CD8-positive, alpha-beta memory T cell (primary cell): Measurements from ENCODE around the gene TTC12. TPM values are rescaled to one million over a fixed set of nuclear protein-coding genes. Genes with fewer than 3 reads are reported as not detected.

Experiments
- CTCF ChIA-PET: fragments of 350-600 bp; sonication (Branson Sonifier 250); formaldehyde crosslinking; loops from one replicate; lab custom pipeline; 2021; ENCODE audit warnings: antibody characterized with exemption; lab: Charles Lee
- POLR2A ChIA-PET: fragments of 350-600 bp; sonication (Branson Sonifier 250); formaldehyde crosslinking; loops from one replicate; lab custom pipeline; 2021; ENCODE audit warnings: antibody characterized with exemption; lab: Charles Lee
- DNase-seq, 5 donors: peaks; one replicate each; pipeline versions ENCODE4 v3.0.0 to v3.0.0-alpha.2; 2020 to 2022; ENCODE audit warnings: mixed read lengths in 1 of 5
- H3K27ac ChIP-seq: one replicate; pipeline ENCODE4 v1.7.0; 2013; ENCODE audit warnings: low read depth, mild to moderate bottlenecking, low read length, moderate library complexity
- H3K27me3 ChIP-seq: 2 replicates; pipeline ENCODE4 v1.7.0; 2013; ENCODE audit warnings: low read length, mild to moderate bottlenecking; ENCODE audit not compliant: insufficient read depth, poor library complexity, severe bottlenecking
- H3K36me3 ChIP-seq: 2 replicates; pipeline ENCODE4 v1.7.0; 2013; ENCODE audit warnings: mild to moderate bottlenecking, low read length, moderate library complexity; ENCODE audit not compliant: insufficient read depth
- H3K4me1 ChIP-seq: 2 replicates; pipeline ENCODE4 v1.7.0; 2013; ENCODE audit warnings: mild to moderate bottlenecking, low read length, moderate library complexity; ENCODE audit not compliant: insufficient read depth
- H3K4me3 ChIP-seq: 2 replicates; pipeline ENCODE4 v1.7.0; 2013; ENCODE audit warnings: mild to moderate bottlenecking, low read length
- H3K9me3 ChIP-seq: 2 replicates; pipeline ENCODE4 v1.7.0; 2013; ENCODE audit warnings: mild to moderate bottlenecking, low read length
- H3K27ac Mint-ChIP-seq, 8 donors: one replicate each; pipeline ENCODE4 v1.8.0; 2020 to 2021; ENCODE audit warnings: mixed read lengths in 8 of 8, mild to moderate bottlenecking in 6 of 8, inconsistent platforms in 3 of 8, moderate library complexity in 3 of 8
- H3K27me3 Mint-ChIP-seq, 2 donors: one replicate each; pipeline ENCODE4 v1.8.0; 2020 to 2021; ENCODE audit warnings: mixed read lengths in 2 of 2, mild to moderate bottlenecking in 1 of 2, moderate library complexity in 1 of 2
- H3K36me3 Mint-ChIP-seq, 3 donors: one replicate each; pipeline ENCODE4 v1.8.0; 2020 to 2021; ENCODE audit warnings: mixed read lengths in 3 of 3, inconsistent platforms in 1 of 3, mild to moderate bottlenecking in 1 of 3
- H3K4me1 Mint-ChIP-seq, 3 donors: one replicate each; pipeline ENCODE4 v1.8.0; 2020 to 2021; ENCODE audit warnings: mixed read lengths in 3 of 3, inconsistent platforms in 1 of 3, mild to moderate bottlenecking in 1 of 3
- H3K4me3 Mint-ChIP-seq, 7 donors: one replicate each; pipeline ENCODE4 v1.8.0; 2020 to 2021; ENCODE audit warnings: mixed read lengths in 7 of 7, mild to moderate bottlenecking in 6 of 7, moderate library complexity in 4 of 7, inconsistent platforms in 2 of 7
- H3K9me3 Mint-ChIP-seq, 5 donors: one replicate each; pipeline ENCODE4 v1.8.0; 2020 to 2022; ENCODE audit warnings: mixed read lengths in 5 of 5, mild to moderate bottlenecking in 3 of 5, moderate library complexity in 2 of 5, inconsistent platforms in 1 of 5
- polyA plus RNA-seq: library from polyadenylated mRNA; unstranded; fragments of 300-500 nt; fragmentation: Illumina TruSeq; gene quantifications from one replicate; pipeline ENCODE4 v1.2.3, GENCODE V29; 2021
- total RNA-seq, 2 experiments: library from RNA; stranded (reverse); gene quantifications; one replicate each; pipeline ENCODE4 v1.2.3, GENCODE V29; 2021

TTC12 gene
- total and polyA plus RNA-seq, 3 experiments from 2014 or later: 7.2 to 21.9 (median 20.3) TPM

- H3K27ac ChIP-seq: no peak overlapping the region
Measured at GRCh38 chr11:113334183-113334582, 19.8 kb downstream of the TTC12 start.

GRCh38 chr11:113338730-113339129 is 24.3 kb downstream of the TTC12 start:
- Mint-ChIP-seq H3K36me3 (peaks cover 24 to 95% (median 32%) of the 10 kb centered on the region in 3 donors), H3K4me3 (no peak overlapping the region), H3K4me1 (no peaks in the 10 kb centered on the region), H3K27ac (no peak overlapping the region), H3K9me3 (no peaks in the 10 kb centered on the region), H3K27me3 (no peaks in the 10 kb centered on the region)
- DNase-seq: no peak
- no peaks in the 10 kb centered on the region for H3K9me3 ChIP-seq
- ChIA-PET POLR2A (no interaction called here), CTCF (no interaction called here)
- no peaks in the 10 kb centered on the region for H3K4me1 ChIP-seq
- no peaks in the 10 kb centered on the region for H3K27me3 ChIP-seq
- peaks cover 28% of the 10 kb centered on the region for H3K36me3 ChIP-seq
- H3K4me3 ChIP-seq: no peak overlapping the region
- no peak overlapping the region for H3K27ac ChIP-seq

More at GRCh38 chr11:113334183-113334582, 19.8 kb downstream of the TTC12 start:
- Histone ChIP-seq H3K9me3 (no peaks in the 10 kb centered on the region), H3K27me3 (no peaks in the 10 kb centered on the region), H3K4me1 (no peaks in the 10 kb centered on the region), H3K4me3 (no peak overlapping the region), H3K36me3 (peaks cover 19% of the 10 kb centered on the region)
- ChIA-PET POLR2A (no interaction called here), CTCF (interaction anchor here (1.0 to 1.2 kb wide), 2 partner anchors 12 to 21 kb away, joined by 3 read pairs; no protein-coding TSS in a partner anchor)
- Mint-ChIP-seq H3K27me3 (no peaks in the 10 kb centered on the region), H3K9me3 (no peaks in the 10 kb centered on the region), H3K4me1 (no peaks in the 10 kb centered on the region), H3K36me3 (peaks cover 24 to 96% (median 29%) of the 10 kb centered on the region in 3 donors), H3K27ac (no peak overlapping the region), H3K4me3 (no peak overlapping the region)
- DNase-seq: no peak

GRCh38 chr11:113339929-113340589 is 25.7 kb downstream of the TTC12 start:
- ChIA-PET POLR2A (no interaction called here), CTCF (no interaction called here)
- Mint-ChIP-seq H3K27ac (peak overlapping the region in 1 of 8 donors; percentile 44), H3K9me3 (no peaks in the 10 kb centered on the region), H3K4me1 (no peaks in the 10 kb centered on the region), H3K4me3 (no peak overlapping the region), H3K27me3 (no peaks in the 10 kb centered on the region), H3K36me3 (peaks cover 21 to 94% (median 35%) of the 10 kb centered on the region in 3 donors)
- Histone ChIP-seq H3K36me3 (peaks cover 28% of the 10 kb centered on the region), H3K27me3 (no peaks in the 10 kb centered on the region), H3K9me3 (no peaks in the 10 kb centered on the region), H3K4me3 (no peak overlapping the region), H3K27ac (no peak overlapping the region), H3K4me1 (no peaks in the 10 kb centered on the region)
- DNase-seq: no peak

- ChIA-PET CTCF (no interaction called here), POLR2A (interaction anchor here (0.6 kb wide), 1 partner anchor 1470 kb away, joined by 3 read pairs; no protein-coding TSS in a partner anchor)
- Histone ChIP-seq H3K36me3 (peaks cover 24% of the 10 kb centered on the region), H3K9me3 (no peaks in the 10 kb centered on the region), H3K4me1 (no peaks in the 10 kb centered on the region), H3K4me3 (no peak overlapping the region), H3K27ac (no peak overlapping the region), H3K27me3 (no peaks in the 10 kb centered on the region)
- peaks cover 18 to 93% (median 25%) of the 10 kb centered on the region in 3 donors for H3K36me3 Mint-ChIP-seq
- no peaks in the 10 kb centered on the region for H3K27me3 Mint-ChIP-seq
- H3K4me1 Mint-ChIP-seq: no peaks in the 10 kb centered on the region
- no peak for DNase-seq
- no peaks in the 10 kb centered on the region for H3K9me3 Mint-ChIP-seq
- H3K27ac Mint-ChIP-seq: peak overlapping the region in 1 of 8 donors; percentile 30
- H3K4me3 Mint-ChIP-seq: no peak overlapping the region
Measured at GRCh38 chr11:113341388-113342165, 27.2 kb downstream of the TTC12 start.

- Mint-ChIP-seq H3K4me1 (no peaks in the 10 kb centered on the region), H3K27me3 (no peaks in the 10 kb centered on the region), H3K9me3 (no peaks in the 10 kb centered on the region), H3K27ac (no peak overlapping the region), H3K36me3 (peaks cover 14 to 96% (median 21%) of the 10 kb centered on the region in 3 donors), H3K4me3 (no peak overlapping the region)
- Histone ChIP-seq H3K4me1 (no peaks in the 10 kb centered on the region), H3K9me3 (no peaks in the 10 kb centered on the region), H3K27me3 (no peaks in the 10 kb centered on the region), H3K27ac (no peak overlapping the region), H3K4me3 (no peak overlapping the region), H3K36me3 (peaks cover 9% of the 10 kb centered on the region)
- ChIA-PET POLR2A (no interaction called here), CTCF (interaction anchor here (1.2 kb wide), 1 partner anchor 11 kb away, joined by 3 read pairs; no protein-coding TSS in a partner anchor)
- DNase-seq: no peak
Measured at GRCh38 chr11:113345978-113346377, 31.6 kb downstream of the TTC12 start.

- H3K9me3 ChIP-seq: no peaks in the 10 kb centered on the region
- H3K27me3 ChIP-seq: no peaks in the 10 kb centered on the region
- H3K4me3 ChIP-seq: no peak overlapping the region
- Mint-ChIP-seq H3K9me3 (peaks cover 0 to 5% (median under 1%) of the 10 kb centered on the region in 5 donors), H3K4me3 (no peak overlapping the region), H3K4me1 (peaks cover 0 to 10% (median 0%) of the 10 kb centered on the region in 3 donors), H3K36me3 (peaks cover 24 to 95% (median 25%) of the 10 kb centered on the region in 3 donors), H3K27ac (no peak overlapping the region), H3K27me3 (no peaks in the 10 kb centered on the region)
- H3K4me1 ChIP-seq: no peaks in the 10 kb centered on the region
- peaks cover 8% of the 10 kb centered on the region for H3K36me3 ChIP-seq
- ChIA-PET CTCF (no interaction called here), POLR2A (no interaction called here)
- DNase-seq: no peak
- H3K27ac ChIP-seq: no peak overlapping the region
Measured at GRCh38 chr11:113349528-113349927, 35.1 kb downstream of the TTC12 start.

- Mint-ChIP-seq H3K27ac (no peak overlapping the region), H3K9me3 (peaks cover 0 to 10% (median 9%) of the 10 kb centered on the region in 5 donors), H3K36me3 (peaks cover 31 to 96% (median 33%) of the 10 kb centered on the region in 3 donors), H3K27me3 (no peaks in the 10 kb centered on the region), H3K4me3 (no peak overlapping the region), H3K4me1 (peaks cover 0 to 13% (median 0%) of the 10 kb centered on the region in 3 donors)
- peaks cover 8% of the 10 kb centered on the region for H3K36me3 ChIP-seq
- no peaks in the 10 kb centered on the region for H3K27me3 ChIP-seq
- no peaks in the 10 kb centered on the region for H3K4me1 ChIP-seq
- no peak overlapping the region for H3K4me3 ChIP-seq
- peaks cover under 1% of the 10 kb centered on the region for H3K9me3 ChIP-seq
- ChIA-PET POLR2A (no interaction called here), CTCF (no interaction called here)
- DNase-seq: no peak
- H3K27ac ChIP-seq: no peak overlapping the region
Measured at GRCh38 chr11:113350336-113351067, 36.1 kb downstream of the TTC12 start.
